Coronary artery (tissue), 2 donors: ENCODE data around the gene SF3B4.
A peak's percentile ranks its signal among the peaks of the same experiment; 100 is the strongest.

Source experiments
- DNase-seq: peaks from one replicate; pipeline ENCODE4 v3.0.0-alpha.2; 2017; ENCODE audit warnings: low spot score
- H3K27ac ChIP-seq, 2 donors: fragments of 200-600 bp; sonication (generic); one replicate each; pipeline ENCODE4 v1.5.1; 2016 to 2019
- H3K4me3 ChIP-seq: fragments of 200-600 bp; sonication (generic); 2 replicates; pipeline ENCODE4 v1.5.1; 2016; ENCODE audit warnings: mild to moderate bottlenecking, moderate library complexity
- CTCF ChIP-seq: fragments of 200-600 bp; sonication (generic); IDR thresholded peaks from one replicate; pipeline ENCODE4 v1.5.1; 2019; ENCODE audit warnings: antibody characterized with exemption

Gene SF3B4

GRCh38 chr1:149927563-149928400, at the start of gene SF3B4:
TSS of gene SF3B4 (minus strand) at chr1:149927803. CDS start at chr1:149927759, 44 bp downstream.
- H3K27ac ChIP-seq: peak within 1 kb of the TSS; percentile 77 to 95
- peak; percentile 96 for DNase-seq
- TF ChIP-seq CTCF: no peak
- peak within 1 kb of the TSS; percentile 98 for H3K4me3 ChIP-seq

GRCh38 chr1:149977345-149977744, 49.7 kb upstream of the SF3B4 start:
- H3K27ac ChIP-seq: no peak overlapping the region
- H3K4me3 ChIP-seq: no peak overlapping the region
- no peak for TF ChIP-seq CTCF
- DNase-seq: no peak

- no peak overlapping the region for H3K4me3 ChIP-seq
- TF ChIP-seq CTCF: no peak
- no peak overlapping the region for H3K27ac ChIP-seq
- no peak for DNase-seq
Measured at GRCh38 chr1:149972547-149972946, 44.9 kb upstream of the SF3B4 start.

- Histone ChIP-seq H3K27ac (no peak overlapping the region), H3K4me3 (no peak overlapping the region)
- no peak for TF ChIP-seq CTCF
- no peak for DNase-seq
Measured at GRCh38 chr1:149967646-149968045, 40.0 kb upstream of the SF3B4 start.

- DNase-seq: no peak
- no peak overlapping the region for H3K27ac ChIP-seq
Measured at GRCh38 chr1:149967041-149967440, 39.4 kb upstream of the SF3B4 start.

GRCh38 chr1:149966405-149966804, 38.8 kb upstream of the SF3B4 start:
- DNase-seq: no peak
- TF ChIP-seq CTCF: no peak
- no peak overlapping the region for H3K4me3 ChIP-seq
- H3K27ac ChIP-seq: no peak overlapping the region

More at GRCh38 chr1:149967041-149967440, 39.4 kb upstream of the SF3B4 start:
- no peak overlapping the region for H3K4me3 ChIP-seq
- TF ChIP-seq CTCF: no peak

GRCh38 chr1:149965440-149965839, 37.8 kb upstream of the SF3B4 start:
- TF ChIP-seq CTCF: no peak
- Histone ChIP-seq H3K4me3 (no peak overlapping the region), H3K27ac (no peak overlapping the region)
- DNase-seq: no peak
